ENCODE data around the gene PRSS22. TPM values are rescaled to one million over a fixed set of nuclear protein-coding genes. Genes with fewer than 3 reads are reported as not detected.

Gene PRSS22
- total RNA-seq, 2 donors from 2014 or later = 5.0 to 6.2 TPM

DNA sequence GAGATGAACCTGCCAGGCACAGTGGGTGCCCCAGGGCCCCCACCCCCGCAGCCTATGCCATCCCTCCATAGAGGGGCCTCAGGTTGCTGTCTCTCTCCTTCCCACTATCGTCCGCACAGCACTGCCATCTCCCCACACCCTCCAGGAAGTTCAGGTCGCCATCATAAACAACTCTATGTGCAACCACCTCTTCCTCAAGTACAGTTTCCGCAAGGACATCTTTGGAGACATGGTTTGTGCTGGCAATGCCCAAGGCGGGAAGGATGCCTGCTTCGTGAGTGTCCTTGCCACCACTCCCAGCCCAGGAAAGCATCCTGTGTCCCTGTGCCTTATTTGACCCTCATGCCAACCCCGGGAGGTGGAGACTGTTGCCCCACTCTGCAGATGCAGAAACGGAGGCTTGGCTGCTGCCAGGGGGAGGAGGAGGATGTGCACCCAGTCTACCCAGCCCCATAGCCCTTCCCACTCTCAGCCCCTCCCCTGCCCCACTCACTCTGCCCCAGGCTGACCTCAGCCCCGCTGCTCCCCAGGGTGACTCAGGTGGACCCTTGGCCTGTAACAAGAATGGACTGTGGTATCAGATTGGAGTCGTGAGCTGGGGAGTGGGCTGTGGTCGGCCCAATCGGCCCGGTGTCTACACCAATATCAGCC, 37.0 kb downstream of the PRSS22 start:
- Mint-ChIP-seq H3K4me3 (no peak overlapping the region), H3K36me3 (ENCODE audit: low read depth) (no peaks in the 10 kb centered on the region), H3K27ac (no peak overlapping the region), H3K4me1 (no peaks in the 10 kb centered on the region), H3K9me3 (no peaks in the 10 kb centered on the region), H3K27me3 (ENCODE audit: insufficient read depth) (no peaks in the 10 kb centered on the region)
- no peak overlapping the region for H3K27ac ChIP-seq (ENCODE audit: low read depth, low read length)
- TF ChIP-seq, protein P1, sequence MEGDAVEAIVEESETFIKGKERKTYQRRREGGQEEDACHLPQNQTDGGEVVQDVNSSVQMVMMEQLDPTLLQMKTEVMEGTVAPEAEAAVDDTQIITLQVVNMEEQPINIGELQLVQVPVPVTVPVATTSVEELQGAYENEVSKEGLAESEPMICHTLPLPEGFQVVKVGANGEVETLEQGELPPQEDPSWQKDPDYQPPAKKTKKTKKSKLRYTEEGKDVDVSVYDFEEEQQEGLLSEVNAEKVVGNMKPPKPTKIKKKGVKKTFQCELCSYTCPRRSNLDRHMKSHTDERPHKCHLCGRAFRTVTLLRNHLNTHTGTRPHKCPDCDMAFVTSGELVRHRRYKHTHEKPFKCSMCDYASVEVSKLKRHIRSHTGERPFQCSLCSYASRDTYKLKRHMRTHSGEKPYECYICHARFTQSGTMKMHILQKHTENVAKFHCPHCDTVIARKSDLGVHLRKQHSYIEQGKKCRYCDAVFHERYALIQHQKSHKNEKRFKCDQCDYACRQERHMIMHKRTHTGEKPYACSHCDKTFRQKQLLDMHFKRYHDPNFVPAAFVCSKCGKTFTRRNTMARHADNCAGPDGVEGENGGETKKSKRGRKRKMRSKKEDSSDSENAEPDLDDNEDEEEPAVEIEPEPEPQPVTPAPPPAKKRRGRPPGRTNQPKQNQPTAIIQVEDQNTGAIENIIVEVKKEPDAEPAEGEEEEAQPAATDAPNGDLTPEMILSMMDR (conservative IDR thresholded peaks at IDR 0.05) = no peak
- no peaks in the 10 kb centered on the region for H3K9me3 ChIP-seq (ENCODE audit: control insufficient read depth, low read length)
- peak; percentile 40 for DNase-seq
- no peak overlapping the region for H3K4me3 ChIP-seq (ENCODE audit: low read length)
- no peaks in the 10 kb centered on the region for H3K4me1 ChIP-seq (ENCODE audit: control insufficient read depth, insufficient read depth, low read length)
- 88 to 94% methylated on average over 7 to 14 of the region's 14 CpGs for WGBS, 2 experiments (ENCODE audit: insufficient coverage in 1 of 2, insufficient read length in 1 of 2)
- H3K9ac ChIP-seq (ENCODE audit: extremely low read depth, low read length, poor library complexity, severe bottlenecking) = no peak overlapping the region
- no peaks in the 10 kb centered on the region for H3K36me3 ChIP-seq (ENCODE audit: control insufficient read depth, insufficient read depth, low read length)
- H3K27me3 ChIP-seq (ENCODE audit: control insufficient read depth, insufficient read depth, low read length, poor library complexity, severe bottlenecking) = no peaks in the 10 kb centered on the region

- Histone ChIP-seq H3K4me3 (ENCODE audit: low read length) (no peak overlapping the region), H3K27me3 (ENCODE audit: control insufficient read depth, insufficient read depth, low read length, poor library complexity, severe bottlenecking) (no peaks in the 10 kb centered on the region), H3K36me3 (ENCODE audit: control insufficient read depth, insufficient read depth, low read length) (no peaks in the 10 kb centered on the region), H3K9ac (ENCODE audit: extremely low read depth, low read length, poor library complexity, severe bottlenecking) (no peak overlapping the region), H3K27ac (ENCODE audit: low read depth, low read length) (no peak overlapping the region), H3K4me1 (ENCODE audit: control insufficient read depth, insufficient read depth, low read length) (no peaks in the 10 kb centered on the region), H3K9me3 (ENCODE audit: control insufficient read depth, low read length) (no peaks in the 10 kb centered on the region)
- Mint-ChIP-seq H3K27ac (no peak overlapping the region), H3K27me3 (ENCODE audit: insufficient read depth) (no peaks in the 10 kb centered on the region), H3K9me3 (no peaks in the 10 kb centered on the region), H3K4me3 (no peak overlapping the region), H3K36me3 (ENCODE audit: low read depth) (no peaks in the 10 kb centered on the region), H3K4me1 (no peaks in the 10 kb centered on the region)
- WGBS, 2 experiments (ENCODE audit: insufficient coverage in 1 of 2, insufficient read length in 1 of 2) = 82 to 83% methylated on average over 9 to 17 of the region's 17 CpGs
- TF ChIP-seq, protein P1 (conservative IDR thresholded peaks at IDR 0.05) = no peak
- peak; percentile 52 for DNase-seq
Observed at GRCh38 chr16:2819939-2820835, 37.8 kb downstream of the PRSS22 start.

DNA sequence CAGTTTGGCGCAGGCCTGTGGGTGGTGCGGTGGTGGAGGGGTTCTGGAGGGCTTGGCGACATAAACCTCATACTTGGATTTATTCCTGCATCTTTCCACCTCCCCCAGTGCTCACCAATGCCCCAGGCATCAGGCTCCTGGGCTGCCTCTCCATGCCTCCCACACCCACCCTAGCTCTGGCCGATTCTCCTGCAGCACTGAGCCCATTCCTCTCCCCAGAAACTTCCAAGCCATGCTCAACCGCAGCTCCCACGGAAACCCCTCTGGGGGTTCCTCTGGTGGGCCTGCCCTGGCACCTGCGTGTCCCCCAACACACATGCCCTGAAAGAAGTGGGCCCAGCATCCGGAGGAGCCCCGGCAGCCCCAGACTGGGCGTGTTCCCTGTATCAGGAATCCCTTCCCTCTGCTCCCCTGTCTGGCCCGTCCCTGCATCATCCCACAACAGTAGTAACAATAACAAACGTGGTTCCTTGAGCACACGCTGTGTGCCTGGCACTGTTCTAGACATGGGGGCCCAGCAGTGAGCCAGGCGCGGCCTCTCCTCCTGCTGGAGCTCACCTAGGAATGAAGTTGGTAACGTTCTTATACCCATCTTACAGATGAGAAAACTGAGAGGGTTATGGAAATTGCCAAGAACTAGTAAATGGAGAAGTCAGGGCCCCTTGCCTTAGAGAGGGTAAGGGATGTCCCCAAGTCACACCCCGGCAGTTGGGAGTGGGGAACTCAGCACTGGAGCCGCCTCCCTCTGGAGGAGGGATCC, 38.6 kb downstream of the PRSS22 start:
- Histone ChIP-seq H3K36me3 (ENCODE audit: control insufficient read depth, insufficient read depth, low read length) (no peaks in the 10 kb centered on the region), H3K27me3 (ENCODE audit: control insufficient read depth, insufficient read depth, low read length, poor library complexity, severe bottlenecking) (no peaks in the 10 kb centered on the region), H3K9ac (ENCODE audit: extremely low read depth, low read length, poor library complexity, severe bottlenecking) (no peak overlapping the region), H3K4me1 (ENCODE audit: control insufficient read depth, insufficient read depth, low read length) (no peaks in the 10 kb centered on the region), H3K4me3 (ENCODE audit: low read length) (no peak overlapping the region), H3K9me3 (ENCODE audit: control insufficient read depth, low read length) (no peaks in the 10 kb centered on the region), H3K27ac (ENCODE audit: low read depth, low read length) (no peak overlapping the region)
- no peak overlapping the region for H3K4me3 Mint-ChIP-seq
- H3K4me1 Mint-ChIP-seq = no peaks in the 10 kb centered on the region
- H3K27me3 Mint-ChIP-seq (ENCODE audit: insufficient read depth) = no peaks in the 10 kb centered on the region
- H3K27ac Mint-ChIP-seq = no peak overlapping the region
- WGBS, 2 experiments (ENCODE audit: insufficient coverage in 1 of 2, insufficient read length in 1 of 2) = 88 to 93% methylated on average over 8 to 18 of the region's 18 CpGs
- H3K36me3 Mint-ChIP-seq (ENCODE audit: low read depth) = no peaks in the 10 kb centered on the region
- TF ChIP-seq, protein P1 (conservative IDR thresholded peaks at IDR 0.05) = no peak
- peak; percentile 29 for DNase-seq
- H3K9me3 Mint-ChIP-seq = no peaks in the 10 kb centered on the region
